IMR-90 (cell line): Measurements from ENCODE around the gene COG4. TPM values are rescaled to one million over a fixed set of nuclear protein-coding genes. Genes with fewer than 3 reads are reported as not detected.

Experiments used
- ATAC-seq: fragments of 200-7000 bp; cut with Tn5 transposase; 2 replicates; pipeline ENCODE4 v1.9.1; 2020; ENCODE audit warnings: low read depth, mild to moderate bottlenecking, moderate library complexity
- BruUV-seq: library from RNA; stranded (reverse); fragments of 400-500 nt; replicated peaks from 2 replicates; lab custom pipeline; 2021; lab: Mats Ljungman, UMichigan
- CTCF ChIA-PET: fragments of 300-600 bp; formaldehyde crosslinking; extraction: SDS; loops from one replicate; lab custom pipeline; 2021; ENCODE audit warnings: antibody characterized with exemption; lab: Yijun Ruan, JAX
- POLR2A ChIA-PET: fragments of 300-600 bp; sonication (Branson Sonifier 250); formaldehyde crosslinking; loops from one replicate; lab custom pipeline; 2022; ENCODE audit warnings: antibody characterized with exemption; ENCODE audit not compliant: unreplicated experiment; lab: Charles Lee
- DNase-seq: peaks from one replicate; pipeline ENCODE4 v3.0.0; 2013
- H2AFZ ChIP-seq: replicated peaks from 2 replicates; pipeline ENCODE3; 2013; ENCODE audit warnings: low read length, mild to moderate bottlenecking; ENCODE audit not compliant: poor library complexity
- H2AK5ac ChIP-seq: 2 replicates; pipeline ENCODE4 v1.6.1; 2013; ENCODE audit warnings: low read depth, low read length, inconsistent platforms
- H2AK9ac ChIP-seq: replicated peaks from 2 replicates; pipeline ENCODE3; 2013; ENCODE audit warnings: mild to moderate bottlenecking, low read depth, low read length, moderate library complexity; ENCODE audit not compliant: poor library complexity
- H2BK120ac ChIP-seq: 2 replicates; pipeline ENCODE4 v1.6.1; 2013; ENCODE audit warnings: low read depth, low read length, inconsistent platforms
- H2BK15ac ChIP-seq: 3 replicates; pipeline ENCODE4 v1.6.1; 2013; ENCODE audit warnings: low read depth, low read length, inconsistent platforms
- H2BK20ac ChIP-seq: 2 replicates; pipeline ENCODE4 v1.6.1; 2013; ENCODE audit warnings: low read depth, mild to moderate bottlenecking, inconsistent platforms, low read length, moderate library complexity
- H2BK5ac ChIP-seq: 2 replicates; pipeline ENCODE4 v1.6.1; 2013; ENCODE audit warnings: mild to moderate bottlenecking, low read depth, low read length, inconsistent platforms; ENCODE audit not compliant: poor library complexity, severe bottlenecking
- H3K14ac ChIP-seq: replicated peaks from 2 replicates; pipeline ENCODE4 v1.6.1; 2013; ENCODE audit warnings: low read depth, low read length, inconsistent platforms
- H3K18ac ChIP-seq: 2 replicates; pipeline ENCODE4 v1.6.1; 2013; ENCODE audit warnings: low read depth, low read length, control low read depth
- H3K23ac ChIP-seq: 2 replicates; pipeline ENCODE4 v1.6.1; 2013; ENCODE audit warnings: low read depth, low read length, inconsistent platforms
- H3K27ac ChIP-seq: 2 replicates; pipeline ENCODE4 v1.5.1; 2013; ENCODE audit warnings: mild to moderate bottlenecking, control low read depth, low read length; ENCODE audit not compliant: insufficient read depth
- H3K27me3 ChIP-seq: 2 replicates; pipeline ENCODE4 v1.6.1; 2013; ENCODE audit warnings: low read length; ENCODE audit not compliant: control insufficient read depth, insufficient read depth
- H3K36me3 ChIP-seq: 2 replicates; pipeline ENCODE4 v1.6.1; 2013; ENCODE audit warnings: low read length, mixed read lengths; ENCODE audit not compliant: control insufficient read depth, insufficient read depth
- H3K4ac ChIP-seq: 2 replicates; pipeline ENCODE4 v1.6.1; 2013; ENCODE audit warnings: low read depth, low read length, inconsistent platforms
- H3K4me1 ChIP-seq: 2 replicates; pipeline ENCODE4 v1.6.1; 2013; ENCODE audit warnings: low read length, mixed read lengths; ENCODE audit not compliant: control insufficient read depth, insufficient read depth
- H3K4me2 ChIP-seq: 2 replicates; pipeline ENCODE4 v1.6.1; 2013; ENCODE audit warnings: low read depth, mild to moderate bottlenecking, control low read depth, low read length, moderate library complexity
- H3K4me3 ChIP-seq: 2 replicates; pipeline ENCODE4 v1.5.1; 2013; ENCODE audit warnings: low read depth, mild to moderate bottlenecking, control low read depth, low read length, moderate library complexity; ENCODE audit not compliant: insufficient read depth
- H3K56ac ChIP-seq: 2 replicates; pipeline ENCODE4 v1.6.1; 2013; ENCODE audit warnings: low read length, inconsistent platforms; ENCODE audit not compliant: insufficient read depth; ENCODE audit errors: extremely low read depth
- H3K79me1 ChIP-seq, 2 experiments: 2 replicates each; pipeline ENCODE4 v1.6.1; 2013; ENCODE audit warnings: low read length in 2 of 2, inconsistent platforms in 1 of 2, low read depth in 1 of 2
- H3K9ac ChIP-seq: 2 replicates; pipeline ENCODE4 v1.6.1; 2013; ENCODE audit warnings: low read depth, low read length, control low read depth
- H3K9me1 ChIP-seq: 2 replicates; pipeline ENCODE4 v1.6.1; 2013; ENCODE audit warnings: low read length, inconsistent platforms; ENCODE audit not compliant: insufficient read depth
- H3K9me3 ChIP-seq: 2 replicates; pipeline ENCODE4 v1.6.1; 2013; ENCODE audit warnings: low read length; ENCODE audit not compliant: control insufficient read depth, insufficient read depth
- H4K20me1 ChIP-seq: 2 replicates; pipeline ENCODE4 v1.6.1; 2013; ENCODE audit warnings: low read length, inconsistent platforms; ENCODE audit not compliant: insufficient read depth
- H4K5ac ChIP-seq: 2 replicates; pipeline ENCODE4 v1.6.1; 2013; ENCODE audit warnings: mild to moderate bottlenecking, low read depth, low read length, control low read depth
- H4K8ac ChIP-seq, 2 experiments: 2 replicates each; pipeline ENCODE4 v1.6.1; 2013; ENCODE audit warnings: low read depth in 2 of 2, low read length in 2 of 2, control low read depth in 1 of 2, inconsistent platforms in 1 of 2
- H4K91ac ChIP-seq: 2 replicates; pipeline ENCODE4 v1.6.1; 2013; ENCODE audit warnings: low read depth, low read length, inconsistent platforms; ENCODE audit not compliant: insufficient read depth
- MAZ ChIP-seq: IDR thresholded peaks from 2 replicates; pipeline ENCODE4 v1.6.1; 2012; ENCODE audit warnings: low read depth, mild to moderate bottlenecking, low read length, improper control_type of control experiment, moderate library complexity, borderline replicate concordance
- RFX5 ChIP-seq: IDR thresholded peaks from 2 replicates; pipeline ENCODE4 v1.8.0; 2012; ENCODE audit warnings: low read depth, mild to moderate bottlenecking, low read length, moderate library complexity
- WGBS, 2 experiments: methylation state at CpG; one replicate each; pipeline versions ENCODE4 v1.1.5 to v1.1.7; 2013; ENCODE audit warnings: missing lambda C conversion rate in 2 of 2; ENCODE audit not compliant: insufficient read length in 1 of 2; ENCODE audit errors: extremely low coverage in 2 of 2; 5-methylcytosine and 5-hydroxymethylcytosine counted together
- dilution Hi-C: fragments of 300-500 bp; cut with HindIII; formaldehyde crosslinking; loops from one replicate; pipeline ENCODE4 v1.14.3; 2018; ENCODE audit warnings: low sequenced_read_pairs; ENCODE audit not compliant: unreplicated experiment
- in situ Hi-C: fragments of 300-500 bp; cut with MboI; formaldehyde crosslinking; loops from 3 replicates; pipeline ENCODE4 v1.14.3; 2019; ENCODE audit warnings: low sequenced_read_pairs, inconsistent platforms, mixed read lengths
- intact Hi-C: fragments of 100-400 bp; cut with micrococcal nuclease; formaldehyde crosslinking; loops from 2 replicates; pipeline ENCODE4 v1.10.0; 2022
- polyA plus RNA-seq, 3 experiments: library from polyadenylated mRNA; depleted of rRNA; stranded (reverse); fragments of >200 nt; gene quantifications; 2 replicates each; pipeline ENCODE4 v1.2.3, GENCODE V29; 2012; ENCODE audit warnings: low replicate concordance in 1 of 3
- total RNA-seq: library from RNA; depleted of rRNA; stranded (reverse); fragments of >200 nt; gene quantifications from 2 replicates; pipeline ENCODE4 v1.2.3, GENCODE V29; 2012

Gene COG4
- total and polyA plus RNA-seq, 2 of the 4 experiments (the other 2 are of a cell fraction): 47.5 to 96.1 TPM

GRCh38 chr16:70540994-70541393, 17.6 kb upstream of the COG4 start:
- dilution Hi-C loops: no loop called here
- Histone ChIP-seq H2BK20ac (no peak overlapping the region), H2BK15ac (no peak overlapping the region), H3K9me1 (no peaks in the 10 kb centered on the region), H4K91ac (no peak overlapping the region), H3K79me1 (peaks cover 45 to 63% of the 10 kb centered on the region in 2 experiments), H2BK5ac (no peak overlapping the region), H2BK120ac (no peak overlapping the region), H2AK5ac (no peak overlapping the region), H4K20me1 (peaks cover 44% of the 10 kb centered on the region), H3K4me1 (no peaks in the 10 kb centered on the region), H3K27ac (no peak overlapping the region), H3K4me3 (no peak overlapping the region), H3K4me2 (no peak overlapping the region), H3K56ac (no peak overlapping the region), H4K8ac (no peak overlapping the region), H3K36me3 (peaks cover 73% of the 10 kb centered on the region), H2AFZ (no peak overlapping the region), H3K4ac (no peak overlapping the region), H3K9me3 (no peaks in the 10 kb centered on the region), H3K9ac (no peak overlapping the region), H3K23ac (no peak overlapping the region), H3K27me3 (no peaks in the 10 kb centered on the region), H3K14ac (no peak overlapping the region), H4K5ac (no peak overlapping the region), H2AK9ac (no peak overlapping the region), H3K18ac (no peak overlapping the region)
- CTCF ChIA-PET: interaction anchor here (0.5 to 1.1 kb wide), 2 partner anchors 113 to 1004 kb away, joined by 3 read pairs; no protein-coding TSS in a partner anchor
- no CpG with 5 or more reads among the region's 3 CpGs for WGBS, 2 experiments
- DNase-seq (no peak), ATAC-seq (0 out of 2 replicates have a peak, but pooled peaks have one; percentile 24)
- in situ Hi-C loops: no loop called here
- no peak for TF ChIP-seq MAZ
- TF ChIP-seq RFX5: peak; percentile 84; the same call in 1 of the 2 replicates
- POLR2A ChIA-PET: no interaction called here
- no TSS peak for BruUV-seq
- intact Hi-C loops: no loop called here
